CD8-positive, alpha-beta memory T cell (primary cell): ENCODE measurements around the gene PECR. TPM values are rescaled to one million over a fixed set of nuclear protein-coding genes. Genes with fewer than 3 reads are reported as not detected.
"Not testable (repeated sequence)": the region's sequence is repeated elsewhere in the genome, so short reads cannot be mapped to it uniquely, and the experiment has no call there.

ENCODE experiments used
- CTCF ChIA-PET: fragments of 350-600 bp; sonication (Branson Sonifier 250); formaldehyde crosslinking; loops from one replicate; lab custom pipeline; 2021; ENCODE audit warnings: antibody characterized with exemption; lab: Charles Lee
- POLR2A ChIA-PET: fragments of 350-600 bp; sonication (Branson Sonifier 250); formaldehyde crosslinking; loops from one replicate; lab custom pipeline; 2021; ENCODE audit warnings: antibody characterized with exemption; lab: Charles Lee
- DNase-seq, 5 donors: peaks; one replicate each; pipeline versions ENCODE4 v3.0.0 to v3.0.0-alpha.2; 2020 to 2022; ENCODE audit warnings: mixed read lengths in 1 of 5
- H3K27ac ChIP-seq: one replicate; pipeline ENCODE4 v1.7.0; 2013; ENCODE audit warnings: low read depth, mild to moderate bottlenecking, low read length, moderate library complexity
- H3K27me3 ChIP-seq: 2 replicates; pipeline ENCODE4 v1.7.0; 2013; ENCODE audit warnings: low read length, mild to moderate bottlenecking; ENCODE audit not compliant: insufficient read depth, poor library complexity, severe bottlenecking
- H3K36me3 ChIP-seq: 2 replicates; pipeline ENCODE4 v1.7.0; 2013; ENCODE audit warnings: mild to moderate bottlenecking, low read length, moderate library complexity; ENCODE audit not compliant: insufficient read depth
- H3K4me1 ChIP-seq: 2 replicates; pipeline ENCODE4 v1.7.0; 2013; ENCODE audit warnings: mild to moderate bottlenecking, low read length, moderate library complexity; ENCODE audit not compliant: insufficient read depth
- H3K4me3 ChIP-seq: 2 replicates; pipeline ENCODE4 v1.7.0; 2013; ENCODE audit warnings: mild to moderate bottlenecking, low read length
- H3K9me3 ChIP-seq: 2 replicates; pipeline ENCODE4 v1.7.0; 2013; ENCODE audit warnings: mild to moderate bottlenecking, low read length
- H3K27ac Mint-ChIP-seq, 8 donors: one replicate each; pipeline ENCODE4 v1.8.0; 2020 to 2021; ENCODE audit warnings: mixed read lengths in 8 of 8, mild to moderate bottlenecking in 6 of 8, inconsistent platforms in 3 of 8, moderate library complexity in 3 of 8
- H3K27me3 Mint-ChIP-seq, 2 donors: one replicate each; pipeline ENCODE4 v1.8.0; 2020 to 2021; ENCODE audit warnings: mixed read lengths in 2 of 2, mild to moderate bottlenecking in 1 of 2, moderate library complexity in 1 of 2
- H3K36me3 Mint-ChIP-seq, 3 donors: one replicate each; pipeline ENCODE4 v1.8.0; 2020 to 2021; ENCODE audit warnings: mixed read lengths in 3 of 3, inconsistent platforms in 1 of 3, mild to moderate bottlenecking in 1 of 3
- H3K4me1 Mint-ChIP-seq, 3 donors: one replicate each; pipeline ENCODE4 v1.8.0; 2020 to 2021; ENCODE audit warnings: mixed read lengths in 3 of 3, inconsistent platforms in 1 of 3, mild to moderate bottlenecking in 1 of 3
- H3K4me3 Mint-ChIP-seq, 7 donors: one replicate each; pipeline ENCODE4 v1.8.0; 2020 to 2021; ENCODE audit warnings: mixed read lengths in 7 of 7, mild to moderate bottlenecking in 6 of 7, moderate library complexity in 4 of 7, inconsistent platforms in 2 of 7
- H3K9me3 Mint-ChIP-seq, 5 donors: one replicate each; pipeline ENCODE4 v1.8.0; 2020 to 2022; ENCODE audit warnings: mixed read lengths in 5 of 5, mild to moderate bottlenecking in 3 of 5, moderate library complexity in 2 of 5, inconsistent platforms in 1 of 5
- polyA plus RNA-seq: library from polyadenylated mRNA; unstranded; fragments of 300-500 nt; fragmentation: Illumina TruSeq; gene quantifications from one replicate; pipeline ENCODE4 v1.2.3, GENCODE V29; 2021
- total RNA-seq, 2 experiments: library from RNA; stranded (reverse); gene quantifications; one replicate each; pipeline ENCODE4 v1.2.3, GENCODE V29; 2021

PECR gene
- total and polyA plus RNA-seq, 3 experiments from 2014 or later, result 10.5 to 24.4 (median 12.6) TPM

DNA sequence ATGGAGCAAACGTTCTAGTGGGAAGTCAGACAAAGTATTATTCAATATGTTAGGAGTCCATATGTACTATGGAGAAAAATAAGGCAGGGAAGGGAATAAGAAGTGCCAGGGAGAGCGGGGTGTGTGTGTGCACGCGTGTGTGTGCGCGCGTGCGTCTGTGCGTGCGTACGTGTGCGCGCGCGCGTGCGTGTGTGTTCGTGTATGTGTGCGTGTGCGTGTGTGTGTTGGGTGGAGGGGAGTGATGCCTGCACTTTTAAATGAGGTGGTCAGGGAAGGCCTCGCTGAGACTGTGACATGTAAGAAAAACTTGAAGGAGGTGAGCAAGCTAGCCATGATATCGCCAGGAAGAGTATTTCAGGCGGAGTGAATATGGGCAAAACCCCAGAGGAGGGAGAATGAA is 66.6 kb downstream of the PECR start:
- peaks cover 51 to 73% (median 70%) of the 10 kb centered on the region in 3 donors for H3K4me1 Mint-ChIP-seq
- POLR2A ChIA-PET, result no interaction called here

DNA sequence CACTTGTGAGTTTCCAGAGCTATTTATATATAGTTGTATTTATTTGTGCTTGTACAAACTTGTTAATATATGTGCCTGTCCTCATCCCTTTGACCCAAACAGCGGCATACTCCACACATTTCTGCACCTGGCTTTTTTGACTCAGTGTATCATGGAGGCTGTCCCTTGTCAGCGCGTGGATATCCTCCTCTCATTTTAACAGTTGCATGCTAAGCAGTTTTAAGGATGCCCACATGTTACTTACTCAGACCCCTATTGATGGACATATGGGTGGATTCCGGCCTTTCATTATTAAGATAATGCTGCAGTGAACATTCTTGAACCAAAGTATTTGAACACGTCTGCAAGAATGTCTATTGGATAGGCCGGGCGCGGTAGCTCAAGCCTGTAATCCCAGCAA is 67.6 kb downstream of the PECR start:
- Histone ChIP-seq H3K27me3 (no peaks in the 10 kb centered on the region), H3K36me3 (no peaks in the 10 kb centered on the region), H3K4me3 (no peak overlapping the region), H3K9me3 (no peaks in the 10 kb centered on the region), H3K4me1 (peaks cover 41% of the 10 kb centered on the region), H3K27ac (no peak overlapping the region)
- H3K4me3 Mint-ChIP-seq, result peak overlapping the region in 6 of 7 donors; percentile 56 to 95 (median 73)
- CTCF ChIA-PET, result interaction anchor here (0.7 to 5.7 kb wide), 5 partner anchors 9 to 64 kb away, joined by 3 to 29 read pairs (median 6); no protein-coding TSS in a partner anchor
- H3K27me3 Mint-ChIP-seq, result no peaks in the 10 kb centered on the region
- H3K4me1 Mint-ChIP-seq, result peaks cover 51 to 76% (median 74%) of the 10 kb centered on the region in 3 donors
- no peak for DNase-seq
- H3K27ac Mint-ChIP-seq, result peak overlapping the region in 5 of 8 donors; percentile 33 to 78 (median 73)
- peaks cover 3 to 5% (median 4%) of the 10 kb centered on the region in 3 donors for H3K36me3 Mint-ChIP-seq
- POLR2A ChIA-PET, result interaction anchor here (0.6 kb wide), 1 partner anchor 40 kb away, joined by 7 read pairs; no protein-coding TSS in a partner anchor
- H3K9me3 Mint-ChIP-seq, result no peaks in the 10 kb centered on the region

More for the DNA sequence above, 66.6 kb downstream of the PECR start:
- Histone ChIP-seq H3K27ac (no peak overlapping the region), H3K4me3 (no peak overlapping the region), H3K9me3 (no peaks in the 10 kb centered on the region), H3K36me3 (no peaks in the 10 kb centered on the region), H3K4me1 (peaks cover 41% of the 10 kb centered on the region), H3K27me3 (no peaks in the 10 kb centered on the region)
- Mint-ChIP-seq H3K4me3 (peak overlapping the region in 5 of 7 donors; percentile 41 to 67 (median 63)), H3K36me3 (peaks cover 3 to 5% (median 5%) of the 10 kb centered on the region in 3 donors), H3K27ac (peak overlapping the region in 7 of 8 donors; percentile 91 to 97 (median 95)), H3K9me3 (no peaks in the 10 kb centered on the region), H3K27me3 (no peaks in the 10 kb centered on the region)
- no peak for DNase-seq
- CTCF ChIA-PET, result interaction anchor here (1.8 to 5.7 kb wide), 3 partner anchors 10 to 18 kb away, joined by 6 to 29 read pairs (median 7); no protein-coding TSS in a partner anchor

DNA sequence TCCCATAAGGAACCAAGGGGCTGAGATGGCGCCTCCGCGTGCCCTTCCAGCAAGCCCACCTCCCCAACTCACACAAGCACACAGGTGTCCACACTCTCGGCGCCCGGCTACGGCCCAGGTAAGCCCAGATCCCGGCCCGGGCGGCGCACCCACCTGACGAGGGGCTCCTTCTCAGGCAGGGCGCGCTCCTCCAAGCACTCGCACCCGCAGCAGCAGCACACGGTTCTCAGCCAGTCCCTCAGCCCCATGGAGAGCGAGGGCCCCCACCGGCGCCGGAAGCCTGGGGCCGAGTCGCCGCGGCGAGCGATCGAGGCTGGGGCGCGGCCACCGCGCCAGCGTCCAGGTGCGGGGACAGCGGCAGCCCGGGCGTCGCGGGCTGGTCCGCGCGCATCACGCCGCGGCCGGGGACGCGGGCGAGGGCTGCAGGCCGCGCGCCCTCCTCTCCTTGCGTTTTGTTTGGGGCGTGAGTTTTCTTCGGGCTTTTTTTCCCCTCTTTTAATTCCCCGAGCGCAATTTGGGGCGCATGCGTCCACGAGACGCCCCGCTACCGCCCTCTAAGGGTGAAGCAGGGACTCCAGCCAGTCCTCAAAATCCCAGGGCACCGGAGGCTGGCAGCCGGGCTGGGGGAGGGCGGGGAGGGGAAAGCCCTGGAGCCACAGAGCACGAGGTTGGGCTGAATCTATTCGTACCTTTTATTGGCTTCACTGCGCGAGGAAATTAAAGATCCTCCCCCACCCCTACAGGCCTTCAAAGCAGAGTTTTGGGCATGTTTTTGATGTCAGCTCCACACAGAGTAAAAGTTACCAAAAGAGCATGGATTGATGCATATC is 68.3 kb downstream of the PECR start, which contains the start of gene MREG:
Gene MREG, minus strand, starts transcription at position 472 of the 830 bp plus-strand sequence. Its CDS starts 224 bp downstream, at position 248.
- CTCF ChIA-PET, result interaction anchor here (0.6 to 5.7 kb wide), 8 partner anchors 8 to 702 kb away, joined by 3 to 29 read pairs (median 6); no protein-coding TSS in a partner anchor
- H3K27ac Mint-ChIP-seq, result peak within 1 kb of the TSS; percentile 26 to 92 (median 84)
- peak within 1 kb of the TSS; percentile 89 to 97 (median 93) for H3K4me3 Mint-ChIP-seq
- H3K27me3 ChIP-seq, result no peaks in the 10 kb centered on the region
- H3K4me1 Mint-ChIP-seq, result peaks cover 48 to 72% (median 70%) of the 10 kb centered on the region in 3 donors
- H3K4me1 ChIP-seq, result peaks cover 41% of the 10 kb centered on the region
- POLR2A ChIA-PET, result interaction anchor here (0.6 kb wide), 1 partner anchor 41 kb away, joined by 7 read pairs; no protein-coding TSS in a partner anchor
- H3K27ac ChIP-seq, result no peak within 1 kb of the TSS
- no peaks in the 10 kb centered on the region for H3K9me3 Mint-ChIP-seq
- DNase-seq, result peak; percentile 77 to 88 (median 79)
- H3K4me3 ChIP-seq, result peak within 1 kb of the TSS; percentile 59
- H3K36me3 Mint-ChIP-seq, result peaks cover 0 to 3% (median 2%) of the 10 kb centered on the region in 3 donors
- no peaks in the 10 kb centered on the region for H3K9me3 ChIP-seq
- H3K27me3 Mint-ChIP-seq, result no peaks in the 10 kb centered on the region
- no peaks in the 10 kb centered on the region for H3K36me3 ChIP-seq

DNA sequence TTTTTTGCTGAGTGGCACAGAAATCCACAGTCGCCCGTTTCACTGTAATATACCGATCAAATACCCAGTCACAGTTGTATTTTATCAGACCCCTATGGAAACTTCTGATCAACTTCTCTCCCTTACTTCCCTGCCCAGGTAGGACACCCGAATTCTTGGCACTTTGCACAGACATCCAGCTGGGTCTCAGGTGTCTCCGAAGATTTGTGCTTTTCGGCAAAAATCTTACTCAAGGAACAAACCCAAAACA is 68.9 kb downstream of the PECR start:
- Mint-ChIP-seq H3K4me1 (peaks cover 49 to 71% (median 66%) of the 10 kb centered on the region in 3 donors), H3K27me3 (no peaks in the 10 kb centered on the region), H3K27ac (peak overlapping the region in 7 of 8 donors; percentile 31 to 92 (median 81)), H3K9me3 (no peaks in the 10 kb centered on the region), H3K36me3 (peaks cover 0 to 3% (median 0%) of the 10 kb centered on the region in 3 donors), H3K4me3 (peak overlapping the region; percentile 89 to 97 (median 93))
- Histone ChIP-seq H3K4me3 (peak overlapping the region; percentile 59), H3K27ac (no peak overlapping the region), H3K36me3 (no peaks in the 10 kb centered on the region), H3K9me3 (no peaks in the 10 kb centered on the region), H3K27me3 (no peaks in the 10 kb centered on the region), H3K4me1 (peaks cover 41% of the 10 kb centered on the region)
- CTCF ChIA-PET, result interaction anchor here (0.7 to 1.6 kb wide), 4 partner anchors 9 to 101 kb away, joined by 3 to 8 read pairs (median 4); no protein-coding TSS in a partner anchor
- DNase-seq, result no peak
- POLR2A ChIA-PET, result no interaction called here

DNA sequence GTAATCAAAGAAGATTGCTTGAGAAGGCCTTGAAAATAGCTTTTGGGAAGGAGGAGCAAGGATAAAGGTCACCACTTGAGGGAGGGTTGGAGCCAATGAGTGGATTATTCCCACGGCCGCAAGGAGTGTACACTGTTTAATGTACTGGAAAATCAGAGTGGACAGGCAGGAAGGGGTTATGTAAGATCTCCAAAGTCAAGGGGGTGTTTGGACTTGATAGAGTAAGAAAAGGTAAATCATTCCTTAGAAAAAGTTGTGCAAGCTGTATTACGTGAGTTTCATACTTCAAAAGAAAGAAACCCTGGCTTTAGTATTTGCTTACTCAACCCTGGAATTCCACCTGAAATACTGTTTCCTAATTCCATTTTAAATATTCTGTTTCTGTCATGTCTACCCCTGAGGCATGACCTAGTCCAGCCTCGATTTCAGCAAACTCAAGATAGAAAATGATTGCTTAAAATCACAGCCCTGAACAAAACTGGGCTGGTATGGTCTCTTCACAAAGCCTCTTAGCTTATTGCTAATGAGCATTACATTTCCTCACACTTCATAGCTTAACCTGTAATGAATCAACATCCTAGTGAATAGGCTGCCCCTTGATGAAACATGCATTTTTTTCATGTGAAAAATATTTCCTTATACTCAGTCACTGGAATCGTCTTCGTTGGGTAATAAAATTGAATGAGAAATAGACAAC is 69.3 kb downstream of the PECR start:
- Mint-ChIP-seq H3K27me3 (no peaks in the 10 kb centered on the region), H3K9me3 (no peaks in the 10 kb centered on the region), H3K4me3 (peak overlapping the region; percentile 89 to 97 (median 93)), H3K27ac (peak overlapping the region; percentile 31 to 92 (median 74)), H3K36me3 (peaks cover 0 to 3% (median 0%) of the 10 kb centered on the region in 3 donors), H3K4me1 (peaks cover 45 to 66% (median 61%) of the 10 kb centered on the region in 3 donors)
- H3K4me1 ChIP-seq, result peaks cover 38% of the 10 kb centered on the region
- no peaks in the 10 kb centered on the region for H3K27me3 ChIP-seq
- CTCF ChIA-PET, result interaction anchor here (0.7 to 1.6 kb wide), 5 partner anchors 9 to 102 kb away, joined by 3 to 8 read pairs (median 4); no protein-coding TSS in a partner anchor
- no peaks in the 10 kb centered on the region for H3K9me3 ChIP-seq
- POLR2A ChIA-PET, result no interaction called here
- no peak overlapping the region for H3K27ac ChIP-seq
- no peaks in the 10 kb centered on the region for H3K36me3 ChIP-seq
- peak overlapping the region; percentile 59 for H3K4me3 ChIP-seq
- DNase-seq, result no peak

DNA sequence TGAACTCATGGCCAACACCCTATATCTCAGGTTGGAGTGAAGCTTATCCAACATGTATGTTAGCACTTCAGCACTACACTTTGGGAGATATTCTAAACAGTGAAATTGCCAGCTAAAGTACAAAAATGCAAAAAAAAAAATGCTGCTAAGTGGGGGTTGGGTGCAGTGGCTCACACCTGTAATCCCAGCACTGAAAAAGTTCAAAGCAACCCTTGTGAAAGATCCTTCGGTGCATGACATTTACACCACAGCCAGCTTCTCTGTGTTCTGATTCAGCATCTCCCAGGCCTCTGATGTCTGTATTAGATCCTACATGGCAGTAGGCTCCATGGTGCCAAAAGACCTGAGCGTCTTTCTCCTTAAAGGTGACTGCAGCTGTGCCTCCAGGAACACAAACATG is 72.4 kb downstream of the PECR start:
- POLR2A ChIA-PET, CTCF ChIA-PET: not testable (repeated sequence)

DNA sequence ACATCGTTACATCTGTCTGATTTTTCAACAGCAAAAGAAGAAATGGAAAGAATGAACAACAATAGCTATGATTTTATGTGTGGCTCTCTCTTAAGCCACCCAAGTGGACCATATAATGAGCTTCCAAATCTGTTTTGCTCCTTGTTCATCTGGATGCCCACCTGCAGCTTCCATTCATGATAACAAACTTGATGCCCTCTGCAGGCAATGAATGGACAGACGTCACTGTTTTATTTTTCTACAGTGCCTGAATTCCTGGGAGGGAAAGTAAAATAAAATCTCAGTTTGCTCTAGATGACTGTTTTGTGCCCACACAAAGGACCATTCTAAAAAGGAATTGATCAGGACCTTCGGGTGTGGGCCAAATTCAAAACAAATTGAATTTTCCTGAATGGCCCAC is 73.2 kb downstream of the PECR start:
- DNase-seq, result no peak
- ChIA-PET CTCF (no interaction called here), POLR2A (no interaction called here)
- Histone ChIP-seq H3K4me1 (peaks cover 31% of the 10 kb centered on the region), H3K27me3 (no peaks in the 10 kb centered on the region), H3K9me3 (no peaks in the 10 kb centered on the region), H3K36me3 (no peaks in the 10 kb centered on the region), H3K4me3 (no peak overlapping the region), H3K27ac (no peak overlapping the region)
- no peak overlapping the region for H3K4me3 Mint-ChIP-seq
- no peaks in the 10 kb centered on the region for H3K9me3 Mint-ChIP-seq
- H3K36me3 Mint-ChIP-seq, result peaks cover 1 to 3% (median 3%) of the 10 kb centered on the region in 3 donors
- peak overlapping the region in 1 of 8 donors; percentile 15 for H3K27ac Mint-ChIP-seq
- peaks cover 42 to 66% (median 61%) of the 10 kb centered on the region in 3 donors for H3K4me1 Mint-ChIP-seq
- H3K27me3 Mint-ChIP-seq, result no peaks in the 10 kb centered on the region

More for the DNA sequence above, 72.4 kb downstream of the PECR start:
- H3K27ac ChIP-seq, H3K27ac Mint-ChIP-seq, H3K4me3 Mint-ChIP-seq, H3K9me3 Mint-ChIP-seq, H3K27me3 ChIP-seq, H3K36me3 Mint-ChIP-seq, H3K4me3 ChIP-seq, H3K9me3 ChIP-seq, H3K36me3 ChIP-seq, DNase-seq, H3K27me3 Mint-ChIP-seq: not testable (repeated sequence)
- peaks cover 38% of the 10 kb centered on the region for H3K4me1 ChIP-seq
- H3K4me1 Mint-ChIP-seq, result peaks cover 39 to 66% (median 61%) of the 10 kb centered on the region in 3 donors
